Esophagus muscularis mucosa (tissue), 4 donors: ENCODE results near the gene MCTP2. TPM values are rescaled to one million over a fixed set of nuclear protein-coding genes. Genes with fewer than 3 reads are reported as not detected.
"Not testable (repeated sequence)": the region's sequence is repeated elsewhere in the genome, so short reads cannot be mapped to it uniquely, and the experiment has no call there.

ENCODE experiments used
- DNase-seq: peaks from one replicate; pipeline ENCODE4 v3.0.0-alpha.2; 2017; ENCODE audit errors: extremely low spot score
- H3K27ac ChIP-seq, 4 donors: fragments of 200-600 bp; sonication (generic); replicated peaks in 1 of 4; 1 replicate in 3 of 4; 2 replicates in 1 of 4; pipeline ENCODE4 v1.5.1; 2016 to 2019; ENCODE audit warnings: mild to moderate bottlenecking in 1 of 4
- H3K27me3 ChIP-seq, 4 donors: fragments of 200-600 bp; sonication (generic); one replicate each; pipeline versions ENCODE4 v1.5.1 to v1.6.0; 2016 to 2019
- H3K36me3 ChIP-seq, 4 donors: fragments of 200-600 bp; sonication (generic); one replicate each; pipeline ENCODE4 v1.5.1; 2016 to 2019
- H3K4me1 ChIP-seq, 4 donors: fragments of 200-600 bp; sonication (generic); one replicate each; pipeline ENCODE4 v1.5.1; 2016 to 2019
- H3K4me3 ChIP-seq, 4 donors: fragments of 200-600 bp; sonication (generic); 1 replicate in 2 of 4; 2 replicates in 2 of 4; pipeline ENCODE4 v1.5.1; 2016 to 2019; ENCODE audit warnings: mild to moderate bottlenecking in 4 of 4, moderate library complexity in 1 of 4
- H3K9me3 ChIP-seq, 4 donors: fragments of 200-600 bp; sonication (generic); 1 replicate in 3 of 4; 2 replicates in 1 of 4; pipeline ENCODE4 v1.5.1; 2016 to 2019
- CTCF ChIP-seq, 3 experiments: fragments of 200-600 bp in 2 of 3; fragments of 450-650 bp in 1 of 3; sonication (generic) in 2 of 3; IDR thresholded peaks; one replicate each; pipeline ENCODE4 v1.5.1; 2017 to 2019; ENCODE audit warnings: antibody characterized with exemption in 3 of 3, mild to moderate bottlenecking in 2 of 3, moderate library complexity in 1 of 3
- EP300 ChIP-seq: sonication (generic); formaldehyde crosslinking; IDR thresholded peaks from one replicate; pipeline ENCODE4 v1.6.1; 2017; ENCODE audit warnings: antibody characterized with exemption
- POLR2A ChIP-seq: fragments of 450-650 bp; IDR thresholded peaks from one replicate; pipeline ENCODE4 v1.6.1; 2017; ENCODE audit warnings: antibody characterized with exemption, moderate library complexity, mild to moderate bottlenecking, low read depth
- POLR2AphosphoS5 ChIP-seq, 2 donors: sonication (generic); formaldehyde crosslinking; IDR thresholded peaks; one replicate each; pipeline ENCODE4 v1.6.1; 2017; ENCODE audit warnings: antibody characterized with exemption in 2 of 2
- WGBS: methylation state at CpG from one replicate; pipeline ENCODE4 v1.1.5; 2018; 5-methylcytosine and 5-hydroxymethylcytosine counted together
- intact Hi-C: fragments of 100-400 bp; cut with DNase I; formaldehyde crosslinking; loops from one replicate; pipeline ENCODE4 v1.15.1; 2023
- total RNA-seq, 4 donors: library from RNA; depleted of rRNA; stranded (reverse); fragments of >200 nt; gene quantifications; one replicate each; pipeline versions ENCODE4 v1.1.0 to v1.2.1, GENCODE V29; 2016

The MCTP2 gene
- total RNA-seq, 4 donors from 2014 or later = 2.4 to 14.6 (median 4.4) TPM

DNA sequence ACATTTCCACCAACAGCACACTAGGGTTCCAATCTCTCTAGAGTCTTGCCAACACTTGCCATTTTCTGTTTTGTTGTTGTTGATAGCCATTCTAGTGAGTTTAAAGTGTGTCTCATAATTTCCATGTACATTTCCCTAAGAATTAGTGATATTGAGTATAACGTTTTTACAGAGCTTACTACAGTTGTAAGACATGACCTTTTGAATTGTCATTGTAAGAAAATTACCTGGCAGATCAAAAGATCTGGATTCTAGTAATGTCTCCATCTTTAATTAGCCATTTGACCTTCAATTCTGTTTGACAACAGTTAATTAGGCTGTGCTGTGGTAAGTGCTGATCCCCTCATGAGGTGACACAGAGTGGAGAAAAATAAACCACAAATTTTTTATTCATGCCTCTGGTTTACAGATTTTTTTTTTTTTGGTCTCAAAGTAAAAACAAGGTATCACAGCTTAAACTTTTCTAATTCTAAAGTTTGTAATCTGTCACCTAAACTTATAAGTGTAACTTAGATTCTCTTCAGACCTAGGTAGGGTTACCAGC, 20.9 kb downstream of the MCTP2 start:
- no peak for DNase-seq
- 57% methylated on average over 1 of the region's 1 CpG for WGBS
- H3K36me3 ChIP-seq = no peaks in the 10 kb centered on the region
- H3K27ac ChIP-seq = no peak overlapping the region
- H3K4me3 ChIP-seq = no peak overlapping the region
- no peaks in the 10 kb centered on the region for H3K27me3 ChIP-seq
- peaks cover 0 to 3% (median 0%) of the 10 kb centered on the region in 4 donors for H3K9me3 ChIP-seq
- intact Hi-C loops = no loop called here
- TF ChIP-seq CTCF (IDR thresholded peaks at IDR 0.05) (no peak), EP300 (no peak), POLR2AphosphoS5 (IDR thresholded peaks at IDR 0.05) (no peak), POLR2A (no peak)
- no peaks in the 10 kb centered on the region for H3K4me1 ChIP-seq

DNA sequence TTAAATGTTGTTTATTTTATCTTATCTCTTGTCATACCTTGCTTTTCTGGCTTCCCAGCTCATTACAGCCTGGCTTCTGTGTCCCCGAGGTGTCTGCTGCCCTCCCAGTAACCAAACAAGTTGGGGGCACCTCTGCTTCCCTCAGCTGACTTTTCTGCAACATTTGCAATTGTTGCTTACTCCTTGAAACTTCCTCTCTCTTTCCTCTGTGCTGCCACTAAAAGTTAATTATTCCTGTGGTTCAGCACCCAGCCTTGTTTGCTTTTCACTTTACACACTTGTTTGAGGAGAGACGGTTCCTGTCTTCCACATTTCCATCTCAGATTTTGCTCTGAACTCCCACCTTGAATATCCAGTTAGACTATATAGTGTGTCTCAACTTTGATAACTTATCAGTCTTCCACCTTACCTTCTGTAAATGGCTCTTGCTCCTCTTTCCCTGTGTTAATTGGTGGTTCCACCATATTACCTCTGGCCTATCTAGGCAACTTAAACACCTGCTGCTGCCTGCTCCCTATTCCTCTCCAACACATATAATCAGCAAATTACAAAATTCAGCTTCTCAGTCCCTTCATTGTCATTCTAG, 21.6 kb downstream of the MCTP2 start:
- no peaks in the 10 kb centered on the region for H3K4me1 ChIP-seq
- no peaks in the 10 kb centered on the region for H3K36me3 ChIP-seq
- H3K4me3 ChIP-seq = no peak overlapping the region
- H3K27ac ChIP-seq = no peak overlapping the region
- intact Hi-C loops = no loop called here
- no peak for DNase-seq
- 81% methylated on average over 2 of the region's 2 CpGs for WGBS
- H3K9me3 ChIP-seq = peaks cover 0 to 3% (median 0%) of the 10 kb centered on the region in 4 donors
- H3K27me3 ChIP-seq = no peaks in the 10 kb centered on the region
- TF ChIP-seq POLR2A (no peak), POLR2AphosphoS5 (IDR thresholded peaks at IDR 0.05) (no peak), EP300 (no peak), CTCF (IDR thresholded peaks at IDR 0.05) (no peak)

- peaks cover 0 to 3% (median 0%) of the 10 kb centered on the region in 4 donors for H3K9me3 ChIP-seq
- WGBS = 83% methylated on average over 3 of the region's 3 CpGs
- no peak for DNase-seq
- no peak overlapping the region for H3K27ac ChIP-seq
- no peak overlapping the region for H3K4me3 ChIP-seq
- H3K36me3 ChIP-seq = no peaks in the 10 kb centered on the region
- intact Hi-C loops = no loop called here
- TF ChIP-seq POLR2A (no peak), CTCF (IDR thresholded peaks at IDR 0.05) (no peak), POLR2AphosphoS5 (IDR thresholded peaks at IDR 0.05) (no peak), EP300 (no peak)
- H3K4me1 ChIP-seq = no peaks in the 10 kb centered on the region
- H3K27me3 ChIP-seq = no peaks in the 10 kb centered on the region
These were observed 22.4 kb downstream of the MCTP2 start for GRCh38 chr15:94253742-94254141.

DNA sequence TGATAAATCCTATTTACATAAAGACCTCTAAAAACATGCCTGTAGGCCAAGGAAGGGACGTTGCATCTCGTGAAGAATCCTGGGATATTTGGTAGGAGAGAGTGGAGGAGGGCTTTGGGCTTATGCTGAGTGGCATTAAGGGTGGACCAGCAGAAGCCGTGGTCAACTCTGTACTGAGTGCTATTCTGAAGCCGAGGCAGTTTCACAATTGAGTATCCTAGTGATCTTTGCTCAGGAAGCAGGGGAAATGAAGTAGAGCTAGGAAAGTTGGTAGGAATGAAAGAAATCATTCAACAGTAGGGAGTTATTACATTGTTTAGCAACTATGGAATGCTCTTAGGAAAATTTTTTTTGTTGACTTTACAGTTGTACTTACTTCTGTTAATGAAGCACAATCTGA, 24.2 kb downstream of the MCTP2 start:
- intact Hi-C loops = no loop called here
- Histone ChIP-seq H3K9me3 (peaks cover 0 to 3% (median 0%) of the 10 kb centered on the region in 4 donors), H3K27ac (no peak overlapping the region), H3K36me3 (no peaks in the 10 kb centered on the region), H3K4me1 (no peaks in the 10 kb centered on the region), H3K27me3 (no peaks in the 10 kb centered on the region), H3K4me3 (no peak overlapping the region)
- no peak for DNase-seq
- 81% methylated on average over 4 of the region's 4 CpGs for WGBS
- TF ChIP-seq POLR2AphosphoS5 (IDR thresholded peaks at IDR 0.05) = no peak
- TF ChIP-seq POLR2A = no peak
- TF ChIP-seq CTCF (IDR thresholded peaks at IDR 0.05) = no peak
- no peak for TF ChIP-seq EP300

- TF ChIP-seq POLR2AphosphoS5 (IDR thresholded peaks at IDR 0.05) (no peak), EP300 (no peak), CTCF (IDR thresholded peaks at IDR 0.05) (no peak), POLR2A (no peak)
- Histone ChIP-seq H3K36me3 (no peaks in the 10 kb centered on the region), H3K27me3 (no peaks in the 10 kb centered on the region), H3K9me3 (peaks cover 0 to 3% (median 0%) of the 10 kb centered on the region in 4 donors), H3K27ac (no peak overlapping the region), H3K4me1 (no peaks in the 10 kb centered on the region), H3K4me3 (no peak overlapping the region)
- no peak for DNase-seq
- intact Hi-C loops = no loop called here
- 78% methylated on average over 3 of the region's 3 CpGs for WGBS
These were observed 25.1 kb downstream of the MCTP2 start for GRCh38 chr15:94256511-94256910.

DNA sequence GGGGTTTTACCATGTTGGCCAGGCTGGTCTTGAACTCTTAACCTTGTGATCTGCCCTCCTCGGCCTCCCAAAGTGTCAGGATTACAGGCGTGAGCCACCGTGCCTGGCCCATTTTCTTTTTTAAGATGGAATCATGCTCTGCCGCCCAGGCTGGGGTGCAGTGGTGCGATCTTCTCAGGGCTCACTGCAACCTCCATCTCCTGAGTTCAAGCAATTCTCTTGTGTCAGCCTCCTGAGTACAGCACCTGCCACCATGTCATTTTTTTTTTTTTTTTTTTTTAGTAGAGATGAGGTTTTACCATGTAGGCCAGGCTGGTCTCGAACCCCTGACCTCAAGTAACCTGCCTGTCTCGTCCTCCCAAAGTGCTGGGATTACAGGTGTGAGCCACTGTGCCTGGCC, 26.4 kb downstream of the MCTP2 start:
- intact Hi-C loops, H3K4me3 ChIP-seq, H3K9me3 ChIP-seq, H3K27me3 ChIP-seq, H3K4me1 ChIP-seq, H3K27ac ChIP-seq, H3K36me3 ChIP-seq, DNase-seq: not testable (repeated sequence)
- 92% methylated on average over 7 of the region's 7 CpGs for whole genome bisulfite sequencing
